ENCODE results near the gene GNG12.
"Not testable (repeated sequence)": the region's sequence is repeated elsewhere in the genome, so short reads cannot be mapped to it uniquely, and the experiment has no call there.

GNG12 gene

GRCh38 chr1:67733681-67734322, 99.5 kb downstream of the GNG12 start:
- DNase-seq (ENCODE audit: low read depth): no peak
- no peak for TF ChIP-seq CTCF (IDR thresholded peaks at IDR 0.05; ENCODE audit: low read depth, low read length, missing control alignments)
- H3K4me3 ChIP-seq (ENCODE audit: low read depth, low read length): no peak overlapping the region

- TF ChIP-seq CTCF (IDR thresholded peaks at IDR 0.05; ENCODE audit: low read depth, low read length, missing control alignments): no peak
- H3K4me3 ChIP-seq (ENCODE audit: low read depth, low read length): no peak overlapping the region
- no peak for DNase-seq (ENCODE audit: low read depth)
Observed at GRCh38 chr1:67732750-67733151, 100.5 kb downstream of the GNG12 start.

- TF ChIP-seq CTCF (IDR thresholded peaks at IDR 0.05; ENCODE audit: low read depth, low read length, missing control alignments): no peak
- DNase-seq (ENCODE audit: low read depth): no peak
- no peak overlapping the region for H3K4me3 ChIP-seq (ENCODE audit: low read depth, low read length)
Observed at GRCh38 chr1:67731322-67731721, 101.9 kb downstream of the GNG12 start.

DNA sequence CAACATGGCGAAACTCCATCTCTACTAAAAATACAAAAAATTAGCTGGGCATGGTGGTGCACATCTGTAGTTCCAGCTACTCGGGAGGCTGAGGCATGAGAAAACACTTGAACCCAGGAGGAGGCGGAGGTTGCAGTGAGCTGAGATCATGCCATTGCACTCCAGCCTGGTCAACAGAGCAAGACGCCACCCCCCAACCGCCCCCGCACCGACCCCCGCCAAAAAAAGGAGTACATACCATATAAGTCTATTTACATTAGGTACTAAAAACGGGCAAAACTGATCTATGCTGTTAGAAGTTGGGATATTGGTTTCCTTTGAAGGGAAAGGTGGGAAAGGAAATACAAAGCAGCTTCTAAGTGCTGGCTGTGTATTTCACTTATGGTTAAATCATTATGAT, 103.0 kb downstream of the GNG12 start:
- not testable (repeated sequence) for H3K4me3 ChIP-seq (ENCODE audit: low read depth, low read length); DNase-seq (ENCODE audit: low read depth)

- TF ChIP-seq CTCF (IDR thresholded peaks at IDR 0.05; ENCODE audit: low read depth, low read length, missing control alignments): no peak
- no peak for DNase-seq (ENCODE audit: low read depth)
- no peak overlapping the region for H3K4me3 ChIP-seq (ENCODE audit: low read depth, low read length)
Observed at GRCh38 chr1:67729872-67730271, 103.4 kb downstream of the GNG12 start.

GRCh38 chr1:67726224-67726623, 107.0 kb downstream of the GNG12 start:
- no peak for DNase-seq (ENCODE audit: low read depth)
- H3K4me3 ChIP-seq (ENCODE audit: low read depth, low read length): no peak overlapping the region
- TF ChIP-seq CTCF (IDR thresholded peaks at IDR 0.05; ENCODE audit: low read depth, low read length, missing control alignments): no peak

DNA sequence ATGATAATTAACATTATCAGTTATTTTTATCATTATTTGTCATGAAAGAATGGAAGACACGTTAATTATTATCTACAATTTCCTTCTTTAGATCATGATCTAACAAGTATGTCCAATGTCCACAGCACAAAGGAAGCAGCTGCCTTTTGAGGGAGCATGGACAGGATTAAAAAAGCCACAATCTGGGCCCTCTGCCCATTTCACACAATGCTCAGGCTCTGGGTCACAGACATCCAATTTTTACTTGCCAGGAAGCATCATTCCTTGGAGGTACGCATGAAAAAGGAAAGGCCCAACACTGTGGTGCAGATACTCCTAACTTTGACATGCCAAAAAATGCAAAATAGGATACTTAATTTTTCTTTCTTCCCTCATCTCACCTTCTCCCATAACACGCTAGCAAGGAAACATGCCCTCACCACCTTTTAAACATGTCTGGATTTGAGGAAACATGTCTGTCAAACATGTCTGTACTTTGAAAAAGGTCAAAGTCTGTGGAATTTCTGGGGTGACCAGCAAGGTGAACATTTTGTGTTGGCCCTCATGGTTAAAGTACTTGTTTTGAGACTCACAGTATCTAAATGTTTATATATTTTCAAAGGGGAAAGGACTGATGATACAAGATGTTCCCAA, 108.2 kb downstream of the GNG12 start:
- no peak for TF ChIP-seq CTCF (IDR thresholded peaks at IDR 0.05; ENCODE audit: low read depth, low read length, missing control alignments)
- DNase-seq (ENCODE audit: low read depth): no peak
- H3K4me3 ChIP-seq (ENCODE audit: low read depth, low read length): no peak overlapping the region

All from GM12864 (cell line).